Subcutaneous abdominal adipose tissue (tissue), 5 donors: Measurements from ENCODE around the gene SURF2.
A peak's percentile ranks its signal among the peaks of the same experiment; 100 is the strongest.

Experiments used
- H3K27ac ChIP-seq: one replicate; pipeline ENCODE4 v1.7.0; 2013; ENCODE audit warnings: low read depth, mild to moderate bottlenecking, inconsistent platforms, low read length, moderate library complexity
- H3K27me3 ChIP-seq, 5 donors: one replicate each; pipeline ENCODE4 v1.7.0; 2013; ENCODE audit warnings: low read length in 5 of 5, inconsistent platforms in 1 of 5; ENCODE audit not compliant: control insufficient read depth in 5 of 5, insufficient read depth in 4 of 5
- H3K36me3 ChIP-seq, 5 donors: one replicate each; pipeline ENCODE4 v1.7.0; 2013; ENCODE audit warnings: low read length in 5 of 5; ENCODE audit not compliant: control insufficient read depth in 5 of 5, insufficient read depth in 5 of 5
- H3K4me1 ChIP-seq, 5 donors: one replicate each; pipeline ENCODE4 v1.7.0; 2013; ENCODE audit warnings: low read length in 5 of 5, mild to moderate bottlenecking in 3 of 5, moderate library complexity in 1 of 5; ENCODE audit not compliant: control insufficient read depth in 5 of 5, insufficient read depth in 5 of 5
- H3K4me3 ChIP-seq, 5 donors: one replicate each; pipeline ENCODE4 v1.7.0; 2013; ENCODE audit warnings: low read length in 5 of 5, low read depth in 1 of 5
- H3K9ac ChIP-seq, 5 donors: one replicate each; pipeline ENCODE4 v1.7.0; 2013; ENCODE audit warnings: low read length in 5 of 5, mild to moderate bottlenecking in 4 of 5, moderate library complexity in 3 of 5
- H3K9me3 ChIP-seq, 5 donors: one replicate each; pipeline ENCODE4 v1.7.0; 2013; ENCODE audit warnings: low read length in 5 of 5; ENCODE audit not compliant: control insufficient read depth in 5 of 5
- donor health status: healthy.
- donor health status: healthy.
- donor health status: healthy.
- donor health status: healthy.
- donor health status: healthy.

The SURF2 gene

GRCh38 chr9:133361507-133362092, 5.2 kb downstream of the SURF2 start:
- H3K27me3 ChIP-seq = no peaks in the 10 kb centered on the region
- H3K9me3 ChIP-seq = no peaks in the 10 kb centered on the region
- no peak overlapping the region for H3K4me3 ChIP-seq
- peaks cover 6 to 83% (median 68%) of the 10 kb centered on the region in 5 donors for H3K36me3 ChIP-seq
- no peak overlapping the region for H3K27ac ChIP-seq
- H3K9ac ChIP-seq = no peak overlapping the region
- H3K4me1 ChIP-seq = peaks cover 2 to 39% (median 23%) of the 10 kb centered on the region in 5 donors

- Histone ChIP-seq H3K27ac (no peak overlapping the region), H3K9me3 (no peaks in the 10 kb centered on the region), H3K4me1 (peaks cover 3 to 39% (median 18%) of the 10 kb centered on the region in 5 donors), H3K9ac (no peak overlapping the region), H3K4me3 (no peak overlapping the region), H3K27me3 (no peaks in the 10 kb centered on the region), H3K36me3 (peaks cover 6 to 92% (median 77%) of the 10 kb centered on the region in 5 donors)
Measured at GRCh38 chr9:133362359-133363044, 6.2 kb downstream of the SURF2 start.

- Histone ChIP-seq H3K4me1 (peaks cover 24 to 54% (median 43%) of the 10 kb centered on the region in 5 donors), H3K27me3 (no peaks in the 10 kb centered on the region), H3K4me3 (no peak overlapping the region), H3K27ac (no peak overlapping the region), H3K9ac (no peak overlapping the region), H3K9me3 (no peaks in the 10 kb centered on the region), H3K36me3 (peaks cover 6 to 80% (median 73%) of the 10 kb centered on the region in 5 donors)
Measured at GRCh38 chr9:133366435-133366834, 10.1 kb downstream of the SURF2 start.

- Histone ChIP-seq H3K27me3 (no peaks in the 10 kb centered on the region), H3K4me1 (peaks cover 28 to 62% (median 51%) of the 10 kb centered on the region in 5 donors), H3K36me3 (peaks cover 6 to 74% (median 67%) of the 10 kb centered on the region in 5 donors), H3K27ac (peak overlapping the region; percentile 75), H3K9ac (no peak overlapping the region), H3K4me3 (no peak overlapping the region), H3K9me3 (no peaks in the 10 kb centered on the region)
Measured at GRCh38 chr9:133367221-133367620, 10.9 kb downstream of the SURF2 start.

- Histone ChIP-seq H3K4me3 (peak overlapping the region in 2 of 5 donors; percentile 6 to 22), H3K9me3 (no peaks in the 10 kb centered on the region), H3K9ac (peak overlapping the region in 1 of 5 donors; percentile 21), H3K27ac (peak overlapping the region; percentile 75), H3K27me3 (no peaks in the 10 kb centered on the region), H3K4me1 (peaks cover 28 to 62% (median 57%) of the 10 kb centered on the region in 5 donors), H3K36me3 (peaks cover 6 to 72% (median 62%) of the 10 kb centered on the region in 5 donors)
Measured at GRCh38 chr9:133367778-133368177, 11.4 kb downstream of the SURF2 start.

GRCh38 chr9:133368249-133368881, 12.0 kb downstream of the SURF2 start:
- Histone ChIP-seq H3K4me1 (peaks cover 28 to 67% (median 61%) of the 10 kb centered on the region in 5 donors), H3K27me3 (no peaks in the 10 kb centered on the region)

GRCh38 chr9:133369422-133369821, 13.1 kb downstream of the SURF2 start:
- no peaks in the 10 kb centered on the region for H3K9me3 ChIP-seq
- no peak overlapping the region for H3K4me3 ChIP-seq
- peak overlapping the region; percentile 75 for H3K27ac ChIP-seq
- H3K36me3 ChIP-seq = peaks cover 6 to 58% (median 50%) of the 10 kb centered on the region in 5 donors
- no peaks in the 10 kb centered on the region for H3K27me3 ChIP-seq
- peaks cover 28 to 78% (median 69%) of the 10 kb centered on the region in 5 donors for H3K4me1 ChIP-seq
- peak overlapping the region in 2 of 5 donors; percentile 24 to 28 for H3K9ac ChIP-seq

More at GRCh38 chr9:133368249-133368881, 12.0 kb downstream of the SURF2 start:
- no peaks in the 10 kb centered on the region for H3K9me3 ChIP-seq
- H3K4me3 ChIP-seq = peak overlapping the region in 3 of 5 donors; percentile 6 to 22 (median 6)
- H3K9ac ChIP-seq = peak overlapping the region in 2 of 5 donors; percentile 17 to 21
- peaks cover 6 to 69% (median 59%) of the 10 kb centered on the region in 5 donors for H3K36me3 ChIP-seq
- peak overlapping the region; percentile 75 for H3K27ac ChIP-seq

GRCh38 chr9:133369933-133370332, 13.6 kb downstream of the SURF2 start:
- peaks cover 28 to 83% (median 73%) of the 10 kb centered on the region in 5 donors for H3K4me1 ChIP-seq
- peak overlapping the region in 2 of 5 donors; percentile 24 to 28 for H3K9ac ChIP-seq

GRCh38 chr9:133370685-133371084, 14.3 kb downstream of the SURF2 start:
- no peak overlapping the region for H3K4me3 ChIP-seq
- peaks cover 28 to 86% (median 75%) of the 10 kb centered on the region in 5 donors for H3K4me1 ChIP-seq
- H3K27me3 ChIP-seq = no peaks in the 10 kb centered on the region
- no peak overlapping the region for H3K27ac ChIP-seq
- H3K9ac ChIP-seq = no peak overlapping the region
- H3K9me3 ChIP-seq = no peaks in the 10 kb centered on the region
- H3K36me3 ChIP-seq = peaks cover 4 to 48% (median 39%) of the 10 kb centered on the region in 5 donors

More at GRCh38 chr9:133369933-133370332, 13.6 kb downstream of the SURF2 start:
- peaks cover 6 to 54% (median 46%) of the 10 kb centered on the region in 5 donors for H3K36me3 ChIP-seq
- no peaks in the 10 kb centered on the region for H3K9me3 ChIP-seq
- H3K27ac ChIP-seq = no peak overlapping the region
- H3K4me3 ChIP-seq = no peak overlapping the region
- no peaks in the 10 kb centered on the region for H3K27me3 ChIP-seq
